Hypothalamus (tissue), 51 donors: ENCODE data around the gene ZBTB16.

Experiments used
- DNase-seq, 51 donors: peaks; one replicate each; lab custom pipeline; 2025; lab: John Stamatoyannopoulos, UW

Gene ZBTB16

DNA sequence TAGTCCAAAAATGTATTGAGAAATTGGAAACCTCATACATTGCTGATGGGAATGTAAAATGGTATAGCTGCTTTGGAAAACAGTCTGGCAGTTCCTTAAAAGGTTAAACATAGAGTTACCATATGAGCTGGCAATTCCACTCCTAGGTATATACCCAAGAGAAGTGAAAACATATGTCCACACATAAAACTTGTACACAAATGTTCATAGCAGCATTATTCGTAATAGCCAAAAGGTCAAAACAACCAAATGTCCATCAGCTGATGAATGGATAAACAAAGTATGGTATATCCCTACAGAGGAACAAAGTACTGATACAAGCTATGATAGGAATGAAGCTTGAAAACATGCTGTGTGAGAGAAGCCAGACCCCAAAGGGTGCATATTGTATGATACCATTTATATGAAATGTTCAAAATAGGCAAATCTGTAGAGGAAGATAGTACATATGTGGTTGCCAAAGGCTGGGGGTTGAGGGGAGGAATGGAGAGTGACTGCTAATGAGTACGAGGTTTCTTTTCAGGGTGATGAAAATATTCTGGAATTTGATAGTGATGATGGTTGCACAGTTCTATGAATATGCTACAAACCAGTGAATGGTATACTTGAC lies 85.8 kb downstream of the ZBTB16 start:
- DNase-seq: no peak

- DNase-seq: no peak
Observed at GRCh38 chr11:114147375-114148012, 88.0 kb downstream of the ZBTB16 start.

- DNase-seq: no peak
Observed at GRCh38 chr11:114148013-114148382, 88.5 kb downstream of the ZBTB16 start.

DNA sequence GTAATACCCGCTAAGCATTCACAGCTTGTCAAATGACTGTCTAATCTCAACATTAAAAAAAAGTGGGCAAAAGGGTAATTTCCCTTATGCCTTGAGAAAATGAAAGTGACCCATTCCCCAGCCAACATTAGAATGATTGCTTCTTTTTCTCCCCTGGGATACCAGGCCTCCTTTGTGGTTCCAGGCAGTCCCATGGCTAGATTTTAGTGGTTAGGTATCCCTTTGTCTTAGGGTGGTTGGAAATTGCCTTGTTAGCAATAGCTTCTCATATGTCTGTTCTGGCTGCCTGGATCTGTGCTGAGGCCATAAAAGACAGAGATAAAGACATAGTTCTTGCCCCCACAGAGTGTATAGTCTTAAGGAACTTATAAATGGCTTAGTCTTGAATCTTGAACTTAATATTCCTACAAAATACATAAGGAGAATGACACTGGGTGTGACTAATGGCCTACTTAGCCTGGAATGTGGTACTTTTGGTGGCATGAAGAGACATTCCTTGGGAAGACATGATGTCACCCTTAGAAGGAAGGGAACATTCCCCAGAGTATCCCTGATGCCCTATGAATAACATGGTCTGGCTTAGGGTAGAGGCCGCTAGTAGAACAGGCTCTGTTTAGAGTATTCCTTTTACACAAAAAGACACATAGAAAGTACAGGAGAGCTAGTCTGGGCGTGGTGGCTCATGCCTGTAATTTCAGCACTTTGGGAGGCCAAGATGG lies 90.3 kb downstream of the ZBTB16 start:
- no peak for DNase-seq

- no peak for DNase-seq
Observed at GRCh38 chr11:114150671-114151070, 91.2 kb downstream of the ZBTB16 start.

DNA sequence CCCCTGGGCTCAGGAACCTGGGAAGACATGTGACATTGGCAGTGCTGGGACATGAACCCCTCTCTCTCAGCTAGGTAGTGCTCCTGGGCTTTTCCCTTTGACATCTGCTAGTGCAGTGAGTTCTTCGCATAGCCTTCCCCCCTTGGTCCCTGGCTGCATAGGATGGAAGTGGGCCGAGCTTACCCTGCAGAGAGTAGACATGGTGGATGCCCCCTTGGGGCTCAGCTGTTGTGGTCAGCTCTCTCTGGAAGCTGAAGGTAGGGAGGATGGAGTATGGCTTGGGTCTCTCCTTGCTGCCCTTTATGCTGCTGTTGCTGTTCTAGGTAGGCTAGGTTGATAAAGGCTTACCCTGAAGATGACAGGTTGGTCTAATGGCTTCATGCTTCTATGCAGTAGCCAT lies 92.1 kb downstream of the ZBTB16 start:
- no peak for DNase-seq

- DNase-seq: no peak
Observed at GRCh38 chr11:114152162-114152561, 92.7 kb downstream of the ZBTB16 start.

GRCh38 chr11:114152785-114153184 lies 93.3 kb downstream of the ZBTB16 start:
- no peak for DNase-seq

GRCh38 chr11:114153224-114153623 lies 93.7 kb downstream of the ZBTB16 start:
- DNase-seq: no peak

- no peak for DNase-seq
Observed at GRCh38 chr11:114154271-114155047, 94.9 kb downstream of the ZBTB16 start.

GRCh38 chr11:114155116-114155515 lies 95.6 kb downstream of the ZBTB16 start:
- DNase-seq: no peak

GRCh38 chr11:114156131-114156581 lies 96.6 kb downstream of the ZBTB16 start:
- no peak for DNase-seq

DNA sequence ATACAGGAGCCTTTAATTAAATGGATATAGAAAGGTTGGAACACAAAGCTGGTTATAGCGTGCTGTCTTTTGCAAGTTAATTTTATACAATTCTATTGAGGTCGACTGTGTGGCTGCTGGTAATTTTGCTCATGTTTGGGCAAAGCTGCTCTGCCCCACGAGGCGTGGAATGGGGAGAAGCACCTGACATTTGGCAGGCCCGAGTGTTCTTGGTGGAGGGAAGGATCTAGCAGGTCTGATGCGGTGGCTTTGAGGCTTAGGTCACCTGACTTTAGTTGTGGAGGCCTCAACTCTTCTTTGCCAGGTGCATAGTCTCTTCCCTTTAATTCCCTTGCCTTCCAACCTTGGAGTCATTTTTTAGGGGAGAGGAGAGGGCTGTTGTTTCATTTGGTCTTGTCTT lies 97.3 kb downstream of the ZBTB16 start:
- no peak for DNase-seq

GRCh38 chr11:114157476-114158050 lies 98.1 kb downstream of the ZBTB16 start:
- DNase-seq: no peak

DNA sequence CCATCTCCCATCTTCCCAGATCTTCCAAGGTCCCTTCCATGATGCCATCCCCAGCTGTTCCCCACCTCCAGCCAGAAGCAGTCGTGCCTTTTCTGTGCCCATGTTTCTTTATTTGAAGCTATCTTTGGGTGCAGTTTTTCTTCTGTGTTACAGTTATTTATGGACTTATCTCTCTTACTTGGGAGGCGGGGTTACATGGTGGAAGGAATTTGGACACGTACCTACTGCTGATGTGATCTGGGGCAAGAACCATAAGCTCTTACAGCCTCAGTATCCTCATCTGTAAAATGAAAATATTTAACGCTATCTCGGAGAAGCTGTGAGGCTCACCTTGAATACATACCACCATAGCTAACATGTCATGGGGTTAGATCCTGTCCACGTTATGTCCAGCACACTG lies 98.9 kb downstream of the ZBTB16 start:
- DNase-seq: no peak

- peak in 1 of 51 donors; percentile 13 for DNase-seq
Observed at GRCh38 chr11:114158886-114159285, 99.4 kb downstream of the ZBTB16 start.

DNA sequence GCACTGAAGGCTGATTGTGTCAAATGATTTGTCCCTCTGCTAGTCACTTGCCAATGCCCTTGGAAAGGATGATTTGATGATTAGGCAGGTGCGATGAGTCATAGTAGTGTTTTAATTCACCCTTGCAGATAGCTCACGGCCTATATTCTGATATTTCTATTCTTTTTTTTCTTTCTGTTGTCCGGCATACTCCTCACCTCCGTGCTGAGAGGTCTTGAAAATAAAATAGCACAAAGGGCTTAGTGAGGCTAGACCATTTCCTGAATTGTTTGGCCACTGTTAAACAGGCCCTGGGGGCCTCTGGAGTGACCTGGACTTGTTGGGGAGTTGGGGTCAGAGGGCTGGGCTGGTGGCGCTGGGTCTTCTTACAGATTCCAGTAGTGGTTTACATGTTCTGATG lies 99.8 kb downstream of the ZBTB16 start:
- peak in 1 of 51 donors; percentile 44 for DNase-seq

DNA sequence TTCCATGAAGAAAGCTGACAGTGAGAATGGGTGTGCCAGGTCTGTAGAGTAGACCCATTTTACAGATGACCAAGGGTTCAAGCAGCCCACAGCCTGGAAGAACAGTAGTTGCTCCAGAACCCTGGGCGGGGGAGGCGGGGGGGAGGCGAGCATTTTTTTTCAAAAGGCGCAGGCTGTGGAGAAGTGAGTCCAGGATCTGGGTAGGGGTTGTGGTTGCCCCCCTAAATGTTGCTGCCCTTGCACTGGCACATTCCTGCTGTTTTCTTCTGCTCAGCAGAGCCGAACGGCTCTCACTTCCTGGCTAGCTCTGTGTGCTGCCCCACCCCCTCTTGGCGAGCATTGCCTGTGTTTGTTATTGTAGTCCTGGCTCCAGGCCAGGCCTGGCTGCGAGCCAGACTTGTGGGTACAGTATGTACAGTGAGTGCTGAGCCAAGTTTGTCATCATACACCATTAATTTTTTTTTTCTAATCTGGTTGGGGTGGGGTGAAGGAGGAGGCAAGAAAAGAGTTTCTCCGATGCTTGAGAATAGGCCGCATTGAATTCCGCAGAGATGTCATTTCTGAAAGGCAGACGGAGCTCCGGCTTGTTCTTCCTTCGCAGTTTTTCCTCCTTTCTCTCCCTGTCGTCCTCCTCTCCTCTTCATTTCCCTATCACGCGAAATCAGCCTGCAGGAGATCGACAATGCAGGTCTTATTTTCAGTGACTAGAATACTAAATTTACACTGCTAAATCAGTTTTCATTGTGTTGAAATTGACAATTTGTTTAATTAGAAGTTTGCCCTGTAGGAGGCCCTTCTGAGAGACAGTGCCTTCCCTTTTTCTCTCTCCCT lies 100.5 kb downstream of the ZBTB16 start:
- DNase-seq: peak; percentile 32 to 94 (median 82)

DNA sequence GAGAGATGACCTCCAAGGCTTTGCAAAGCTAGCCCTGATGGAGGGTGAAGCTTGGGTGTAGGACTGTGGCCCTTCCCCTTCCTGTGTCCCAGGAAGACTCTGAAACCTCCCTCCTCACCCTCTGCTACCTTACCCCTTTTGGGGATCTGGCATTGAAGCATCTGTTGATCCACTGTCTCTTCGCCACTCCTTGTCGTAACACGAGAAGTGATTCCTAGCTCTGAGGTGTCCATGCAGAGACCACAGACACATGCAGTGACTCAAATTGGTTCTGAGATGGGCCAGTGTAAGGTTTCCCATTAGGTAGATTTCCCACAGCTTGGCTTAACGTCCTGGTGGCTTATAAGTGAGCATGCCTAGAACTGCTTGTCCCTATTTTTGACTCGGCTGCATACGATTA lies 101.4 kb downstream of the ZBTB16 start:
- peak in 2 of 51 donors; percentile 14 to 70 for DNase-seq
